Right atrium auricular region (tissue), 2 donors: Measurements from ENCODE around the gene ENOX2. TPM values are rescaled to one million over a fixed set of nuclear protein-coding genes. Genes with fewer than 3 reads are reported as not detected.
"Not testable (repeated sequence)": the region's sequence is repeated elsewhere in the genome, so short reads cannot be mapped to it uniquely, and the experiment has no call there.

Experiments used
- DNase-seq: peaks from one replicate; pipeline ENCODE4 v3.0.0-alpha.2; 2019; ENCODE audit warnings: low spot score
- H3K27ac ChIP-seq, 2 donors: fragments of 200-600 bp; sonication (generic); 1 replicate in 1 of 2; 2 replicates in 1 of 2; pipeline ENCODE4 v1.5.1; 2016 to 2019
- H3K27me3 ChIP-seq, 2 donors: fragments of 200-600 bp; sonication (generic); one replicate each; pipeline versions ENCODE4 v1.5.1 to v1.6.0; 2017 to 2019
- H3K36me3 ChIP-seq: fragments of 200-600 bp; sonication (generic); one replicate; pipeline ENCODE4 v1.5.1; 2016
- H3K4me1 ChIP-seq, 2 donors: fragments of 200-600 bp; sonication (generic); one replicate each; pipeline versions ENCODE4 v1.5.1 to v1.6.0; 2017 to 2019
- H3K4me3 ChIP-seq, 2 donors: fragments of 200-600 bp; sonication (generic); 1 replicate in 1 of 2; 2 replicates in 1 of 2; pipeline ENCODE4 v1.5.1; 2017 to 2019; ENCODE audit warnings: mild to moderate bottlenecking in 1 of 2, moderate library complexity in 1 of 2
- H3K9me3 ChIP-seq, 2 donors: fragments of 200-600 bp; sonication (generic); one replicate each; pipeline ENCODE4 v1.5.1; 2019
- total RNA-seq, 2 donors: library from RNA; depleted of rRNA; stranded (reverse); fragments of >200 nt; gene quantifications; one replicate each; pipeline ENCODE4 v1.1.0, GENCODE V29; 2016
- TF ChIP-seq, protein P1 (sequence below), 2 donors: fragments of 200-600 bp; sonication (generic); IDR thresholded peaks; one replicate each; pipeline ENCODE4 v1.5.1; 2019; ENCODE audit warnings: antibody characterized with exemption in 2 of 2

ENOX2 gene
- total RNA-seq, 2 donors from 2014 or later: 16.8 to 22.6 TPM

DNA sequence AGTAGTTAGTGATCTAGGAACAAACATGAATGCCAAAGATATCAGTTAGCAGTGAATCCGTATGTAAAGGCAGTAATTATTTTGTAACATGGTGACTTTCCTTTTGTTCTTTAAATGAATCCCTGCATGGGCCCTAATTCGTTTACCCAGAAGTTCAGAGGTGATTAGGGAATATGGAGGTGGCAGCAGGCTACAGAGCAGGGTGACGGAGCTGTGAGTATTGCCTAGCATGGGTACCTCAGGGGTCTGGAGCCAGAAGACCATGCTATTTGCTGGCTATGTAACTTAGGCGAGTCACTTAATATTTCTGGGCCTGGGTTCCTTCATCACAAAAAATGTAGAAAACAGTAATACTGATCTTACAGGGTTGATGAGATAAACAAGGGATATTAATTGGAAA is 184.9 kb downstream of the ENOX2 start:
- no peak overlapping the region for H3K27ac ChIP-seq
- DNase-seq: no peak
- H3K4me1 ChIP-seq: no peaks in the 10 kb centered on the region

DNA sequence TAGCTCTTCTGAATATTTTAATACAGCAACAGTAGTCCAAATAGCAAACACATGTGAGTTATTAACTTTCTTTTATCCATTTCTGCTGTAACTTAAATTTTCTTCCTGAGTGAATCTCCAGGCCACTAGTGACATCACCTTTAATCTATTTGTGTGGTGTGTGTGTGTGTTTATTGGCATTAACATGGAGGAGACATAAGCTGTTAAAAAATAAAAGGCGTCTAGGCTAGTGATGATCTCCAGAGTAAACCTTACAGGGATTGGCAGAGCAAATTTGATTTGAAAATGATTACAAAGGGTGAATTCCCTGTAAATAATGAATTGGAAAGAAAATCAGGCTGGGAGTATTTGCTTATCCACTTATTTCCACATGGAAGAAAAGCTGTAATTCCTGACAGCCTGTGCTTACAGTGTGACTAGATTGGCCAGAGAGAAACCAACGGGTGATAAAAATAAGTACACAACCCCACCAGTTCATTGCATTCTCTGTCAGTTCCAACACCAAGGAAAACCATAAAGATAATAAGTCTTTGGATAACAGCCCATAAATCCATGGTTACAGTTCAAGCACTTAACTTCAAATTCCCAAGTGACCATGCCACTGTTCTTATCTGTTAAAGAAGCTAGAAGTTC is 186.1 kb downstream of the ENOX2 start:
- H3K27me3 ChIP-seq: no peaks in the 10 kb centered on the region
- H3K36me3 ChIP-seq: no peaks in the 10 kb centered on the region
- DNase-seq: no peak
- no peaks in the 10 kb centered on the region for H3K9me3 ChIP-seq
- TF ChIP-seq, protein P1, sequence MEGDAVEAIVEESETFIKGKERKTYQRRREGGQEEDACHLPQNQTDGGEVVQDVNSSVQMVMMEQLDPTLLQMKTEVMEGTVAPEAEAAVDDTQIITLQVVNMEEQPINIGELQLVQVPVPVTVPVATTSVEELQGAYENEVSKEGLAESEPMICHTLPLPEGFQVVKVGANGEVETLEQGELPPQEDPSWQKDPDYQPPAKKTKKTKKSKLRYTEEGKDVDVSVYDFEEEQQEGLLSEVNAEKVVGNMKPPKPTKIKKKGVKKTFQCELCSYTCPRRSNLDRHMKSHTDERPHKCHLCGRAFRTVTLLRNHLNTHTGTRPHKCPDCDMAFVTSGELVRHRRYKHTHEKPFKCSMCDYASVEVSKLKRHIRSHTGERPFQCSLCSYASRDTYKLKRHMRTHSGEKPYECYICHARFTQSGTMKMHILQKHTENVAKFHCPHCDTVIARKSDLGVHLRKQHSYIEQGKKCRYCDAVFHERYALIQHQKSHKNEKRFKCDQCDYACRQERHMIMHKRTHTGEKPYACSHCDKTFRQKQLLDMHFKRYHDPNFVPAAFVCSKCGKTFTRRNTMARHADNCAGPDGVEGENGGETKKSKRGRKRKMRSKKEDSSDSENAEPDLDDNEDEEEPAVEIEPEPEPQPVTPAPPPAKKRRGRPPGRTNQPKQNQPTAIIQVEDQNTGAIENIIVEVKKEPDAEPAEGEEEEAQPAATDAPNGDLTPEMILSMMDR (IDR thresholded peaks at IDR 0.05): no peak
- no peak overlapping the region for H3K27ac ChIP-seq
- no peak overlapping the region for H3K4me3 ChIP-seq
- no peaks in the 10 kb centered on the region for H3K4me1 ChIP-seq

More for the DNA sequence above, 184.9 kb downstream of the ENOX2 start:
- Histone ChIP-seq H3K9me3 (no peaks in the 10 kb centered on the region), H3K4me3 (no peak overlapping the region), H3K36me3 (no peaks in the 10 kb centered on the region), H3K27me3 (no peaks in the 10 kb centered on the region)
- TF ChIP-seq, protein P1 (IDR thresholded peaks at IDR 0.05): no peak

DNA sequence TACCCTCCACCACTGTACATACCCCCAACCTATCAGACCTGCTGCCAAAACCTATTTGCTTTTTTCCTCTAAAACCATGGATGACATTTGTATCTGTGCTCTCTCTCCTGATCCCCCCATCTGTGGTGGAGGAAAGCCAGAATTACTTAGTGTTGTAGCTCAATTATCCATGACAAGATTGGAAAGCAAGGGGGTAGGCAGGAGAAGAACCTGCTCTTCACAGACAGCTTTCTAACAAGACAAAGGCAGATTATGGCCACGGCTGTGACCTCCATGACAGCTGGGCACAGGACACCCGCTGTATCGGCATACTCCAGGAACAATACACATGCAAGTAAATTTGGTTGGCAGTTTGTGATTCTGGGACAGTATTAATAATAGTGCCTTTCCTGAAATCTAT is 186.7 kb downstream of the ENOX2 start:
- Histone ChIP-seq H3K4me1 (no peaks in the 10 kb centered on the region), H3K36me3 (no peaks in the 10 kb centered on the region), H3K27ac (no peak overlapping the region), H3K4me3 (no peak overlapping the region), H3K9me3 (no peaks in the 10 kb centered on the region), H3K27me3 (no peaks in the 10 kb centered on the region)
- no peak for DNase-seq
- TF ChIP-seq, protein P1 (IDR thresholded peaks at IDR 0.05): no peak

DNA sequence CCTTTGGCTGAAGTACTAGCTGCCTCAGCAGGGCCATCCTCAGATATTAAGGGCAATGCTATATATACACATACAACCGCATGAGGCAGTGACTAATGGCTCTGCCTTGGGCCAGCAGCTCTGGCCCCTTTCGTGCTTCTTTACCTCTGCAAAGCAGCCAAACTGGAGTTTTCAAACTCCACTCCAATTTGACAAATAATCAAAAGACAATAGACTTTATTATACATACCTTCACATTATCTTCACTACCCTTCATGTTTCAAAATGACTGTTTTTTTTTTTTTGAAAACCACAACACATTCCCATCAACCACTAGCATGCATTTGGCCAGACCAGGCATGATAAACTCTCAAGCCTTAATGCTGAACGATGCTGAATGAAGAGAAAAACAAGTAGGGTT is 187.7 kb downstream of the ENOX2 start:
- no peak for DNase-seq
- Histone ChIP-seq H3K4me3 (no peak overlapping the region), H3K9me3 (no peaks in the 10 kb centered on the region), H3K36me3 (no peaks in the 10 kb centered on the region), H3K27ac (no peak overlapping the region), H3K27me3 (no peaks in the 10 kb centered on the region), H3K4me1 (no peaks in the 10 kb centered on the region)
- TF ChIP-seq, protein P1 (IDR thresholded peaks at IDR 0.05): no peak

DNA sequence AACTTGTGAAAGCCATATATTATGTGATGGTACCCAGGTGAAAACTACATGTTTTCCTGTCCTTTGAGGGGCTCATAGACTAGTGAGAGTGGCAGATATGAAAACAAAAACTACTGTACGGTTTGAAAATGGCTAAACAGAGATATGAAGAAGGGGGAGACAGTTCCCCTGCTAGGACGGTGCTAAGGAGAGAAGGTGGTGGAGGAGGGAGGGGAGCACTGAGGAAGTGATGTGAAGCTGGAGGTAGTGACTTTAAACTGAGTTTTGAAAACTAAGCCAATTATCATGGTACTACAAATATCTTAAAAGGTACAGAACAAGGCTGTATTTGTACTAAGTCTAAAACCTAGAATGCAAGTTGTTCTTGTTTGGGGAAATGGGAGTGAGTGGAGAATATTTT is 188.3 kb downstream of the ENOX2 start:
- DNase-seq: no peak
- H3K27me3 ChIP-seq: no peaks in the 10 kb centered on the region
- no peak overlapping the region for H3K4me3 ChIP-seq
- no peaks in the 10 kb centered on the region for H3K9me3 ChIP-seq
- H3K4me1 ChIP-seq: no peaks in the 10 kb centered on the region
- TF ChIP-seq, protein P1 (IDR thresholded peaks at IDR 0.05): no peak
- no peaks in the 10 kb centered on the region for H3K36me3 ChIP-seq
- H3K27ac ChIP-seq: no peak overlapping the region

DNA sequence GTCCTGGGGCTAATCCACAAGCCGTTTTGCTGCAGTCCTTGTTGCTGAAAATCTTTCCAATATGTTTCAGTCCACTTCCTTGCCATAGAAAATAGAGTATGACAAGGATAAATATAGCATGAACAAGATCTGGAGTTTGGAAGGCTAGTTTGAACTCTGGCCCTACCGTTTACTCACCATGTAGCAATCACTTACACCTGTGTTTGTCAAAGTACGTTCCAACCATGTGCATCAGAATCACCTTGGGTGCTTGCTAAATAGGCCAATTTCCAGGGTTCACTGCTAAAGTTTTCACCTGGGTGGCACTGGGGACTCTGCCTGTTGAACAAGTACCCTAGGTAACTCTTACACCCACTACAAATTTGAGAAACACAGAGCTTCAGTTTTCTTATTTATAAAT is 188.9 kb downstream of the ENOX2 start:
- no peak overlapping the region for H3K27ac ChIP-seq
- H3K4me1 ChIP-seq: no peaks in the 10 kb centered on the region
- TF ChIP-seq, protein P1 (IDR thresholded peaks at IDR 0.05): no peak

DNA sequence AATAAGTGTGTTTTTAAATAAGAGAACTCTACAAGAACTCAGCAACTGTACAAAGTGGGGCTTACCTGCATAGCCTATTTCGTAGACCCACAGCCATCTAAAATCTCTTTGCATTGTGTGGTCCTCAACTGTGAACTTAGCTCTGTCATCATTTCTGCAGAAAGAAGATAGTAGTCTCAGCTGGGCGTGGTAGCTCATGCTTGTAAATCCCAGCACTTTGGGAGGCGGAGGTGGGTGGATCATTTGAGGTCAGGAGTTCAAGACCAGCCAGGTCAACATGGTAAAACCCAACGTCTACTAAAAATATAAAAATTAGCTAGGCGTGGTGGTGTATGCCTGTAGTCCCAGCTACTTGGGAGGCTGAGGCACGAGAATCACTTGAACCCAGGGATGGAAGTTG is 193.8 kb downstream of the ENOX2 start:
- H3K27me3 ChIP-seq, H3K27ac ChIP-seq, H3K4me1 ChIP-seq, H3K9me3 ChIP-seq, DNase-seq, H3K36me3 ChIP-seq, H3K4me3 ChIP-seq: not testable (repeated sequence)

More for the DNA sequence above, 188.9 kb downstream of the ENOX2 start:
- no peaks in the 10 kb centered on the region for H3K36me3 ChIP-seq
- H3K9me3 ChIP-seq: no peaks in the 10 kb centered on the region
- no peaks in the 10 kb centered on the region for H3K27me3 ChIP-seq
- DNase-seq: no peak
- H3K4me3 ChIP-seq: no peak overlapping the region
